Measurements from ENCODE around the gene FSCN2.

Gene FSCN2

GRCh38 chr17:81527591-81528383 is at the start of gene FSCN2:
TSS of gene FSCN2 (plus strand) at chr17:81528377. CDS start at chr17:81528532, 155 bp downstream.
- no peak for DNase-seq

- DNase-seq = no peak
These were observed 48.8 kb upstream of the FSCN2 start for GRCh38 chr17:81479175-81480071.

- no peak for DNase-seq
These were observed 47.8 kb upstream of the FSCN2 start for GRCh38 chr17:81480140-81481072.

- DNase-seq = peak; percentile 27
These were observed 46.9 kb upstream of the FSCN2 start for GRCh38 chr17:81481073-81481799.

GRCh38 chr17:81481815-81482505 is 46.2 kb upstream of the FSCN2 start:
- DNase-seq = no peak

GRCh38 chr17:81482673-81483072 is 45.5 kb upstream of the FSCN2 start:
- no peak for DNase-seq

- no peak for DNase-seq
These were observed 44.9 kb upstream of the FSCN2 start for GRCh38 chr17:81483085-81483861.

GRCh38 chr17:81483862-81484194 is 44.3 kb upstream of the FSCN2 start:
- DNase-seq = no peak

GRCh38 chr17:81484195-81484979 is 43.8 kb upstream of the FSCN2 start:
- peak; percentile 81 for DNase-seq

GRCh38 chr17:81486199-81486810 is 41.9 kb upstream of the FSCN2 start:
- no peak for DNase-seq

- no peak for DNase-seq
These were observed 41.1 kb upstream of the FSCN2 start for GRCh38 chr17:81487089-81487486.

GRCh38 chr17:81487487-81488275 is 40.5 kb upstream of the FSCN2 start:
- peak; percentile 64 for DNase-seq

- DNase-seq = no peak
These were observed 39.8 kb upstream of the FSCN2 start for GRCh38 chr17:81488276-81488860.

GRCh38 chr17:81489012-81489997 is 38.9 kb upstream of the FSCN2 start:
- no peak for DNase-seq

GRCh38 chr17:81489998-81490992 is 37.9 kb upstream of the FSCN2 start:
- DNase-seq = no peak

GRCh38 chr17:81491181-81491581 is 37.0 kb upstream of the FSCN2 start:
- DNase-seq = no peak

Measured in activated effector memory CD4-positive, alpha-beta T cell treated with Interleukin-2 at 50 U/mL for 16 hours (primary cell).